Suprapubic skin (tissue), 3 donors: ENCODE data around the gene SPOCK2.

Source experiments
- POLR2AphosphoS5 ChIP-seq, 3 donors: sonication (generic); formaldehyde crosslinking; IDR thresholded peaks; one replicate each; pipeline ENCODE4 v1.6.1; 2017; ENCODE audit warnings: antibody characterized with exemption in 3 of 3
- TF ChIP-seq, protein P1 (sequence below), 2 donors: fragments of 200-600 bp in 1 of 2; fragments of 450-650 bp in 1 of 2; sonication (generic) in 1 of 2; IDR thresholded peaks; one replicate each; pipeline ENCODE4 v1.5.1; 2016 to 2019; ENCODE audit warnings: antibody characterized with exemption in 2 of 2, mild to moderate bottlenecking in 1 of 2, moderate library complexity in 1 of 2

- TF ChIP-seq, protein P1, sequence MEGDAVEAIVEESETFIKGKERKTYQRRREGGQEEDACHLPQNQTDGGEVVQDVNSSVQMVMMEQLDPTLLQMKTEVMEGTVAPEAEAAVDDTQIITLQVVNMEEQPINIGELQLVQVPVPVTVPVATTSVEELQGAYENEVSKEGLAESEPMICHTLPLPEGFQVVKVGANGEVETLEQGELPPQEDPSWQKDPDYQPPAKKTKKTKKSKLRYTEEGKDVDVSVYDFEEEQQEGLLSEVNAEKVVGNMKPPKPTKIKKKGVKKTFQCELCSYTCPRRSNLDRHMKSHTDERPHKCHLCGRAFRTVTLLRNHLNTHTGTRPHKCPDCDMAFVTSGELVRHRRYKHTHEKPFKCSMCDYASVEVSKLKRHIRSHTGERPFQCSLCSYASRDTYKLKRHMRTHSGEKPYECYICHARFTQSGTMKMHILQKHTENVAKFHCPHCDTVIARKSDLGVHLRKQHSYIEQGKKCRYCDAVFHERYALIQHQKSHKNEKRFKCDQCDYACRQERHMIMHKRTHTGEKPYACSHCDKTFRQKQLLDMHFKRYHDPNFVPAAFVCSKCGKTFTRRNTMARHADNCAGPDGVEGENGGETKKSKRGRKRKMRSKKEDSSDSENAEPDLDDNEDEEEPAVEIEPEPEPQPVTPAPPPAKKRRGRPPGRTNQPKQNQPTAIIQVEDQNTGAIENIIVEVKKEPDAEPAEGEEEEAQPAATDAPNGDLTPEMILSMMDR (IDR thresholded peaks at IDR 0.05), result no peak
- TF ChIP-seq POLR2AphosphoS5 (IDR thresholded peaks at IDR 0.05), result no peak
Observed at GRCh38 chr10:72126184-72126871, 38.0 kb upstream of the SPOCK2 start.
